Activated naive CD4-positive, alpha-beta T cell treated with anti-CD3 and anti-CD28 coated beads, Interleukin-2, amount 50 U/mL, for 72 hours (primary cell): ENCODE results near the gene ALPP. TPM values are rescaled to one million over a fixed set of nuclear protein-coding genes. Genes with fewer than 3 reads are reported as not detected.
"Not testable (repeated sequence)": the region's sequence is repeated elsewhere in the genome, so short reads cannot be mapped to it uniquely, and the experiment has no call there.

Experiments used
- ATAC-seq, 2 donors: fragments of 150-1000 bp; cut with Tn5 transposase; 2 replicates each; pipeline ENCODE4 v1.10.0; 2021; ENCODE audit warnings: mild to moderate bottlenecking in 2 of 2, moderate library complexity in 2 of 2
- DNase-seq, 2 donors: peaks; one replicate each; pipeline ENCODE4 v3.0.0; 2021 to 2022; ENCODE audit warnings: low spot score in 2 of 2
- H3K27ac Mint-ChIP-seq, 2 donors: one replicate each; pipeline ENCODE4 v1.8.0; 2022; ENCODE audit warnings: mild to moderate bottlenecking in 2 of 2, mixed read lengths in 2 of 2
- H3K36me3 Mint-ChIP-seq, 2 donors: one replicate each; pipeline ENCODE4 v1.8.0; 2022; ENCODE audit warnings: mixed read lengths in 2 of 2
- H3K9me3 Mint-ChIP-seq, 2 donors: one replicate each; pipeline ENCODE4 v1.8.0; 2022; ENCODE audit warnings: mixed read lengths in 2 of 2
- total RNA-seq, 2 donors: library from RNA; stranded (reverse); gene quantifications; one replicate each; pipeline ENCODE4 v1.2.3, GENCODE V29; 2022

ALPP gene
- total RNA-seq, result under 1 TPM; 0.16 to 0.53 TPM

- not testable (repeated sequence) for DNase-seq, H3K36me3 Mint-ChIP-seq, H3K9me3 Mint-ChIP-seq, H3K27ac Mint-ChIP-seq, ATAC-seq
Measured at GRCh38 chr2:232378735-232379151, at the start of gene ALPP. ALPP (plus strand) TSS chr2:232378751; CDS start chr2:232378803, 52 bp downstream.

GRCh38 chr2:232329716-232330067, 48.9 kb upstream of the ALPP start:
- Mint-ChIP-seq H3K9me3 (no peaks in the 10 kb centered on the region), H3K27ac (no peak overlapping the region), H3K36me3 (no peaks in the 10 kb centered on the region)
- DNase-seq (no peak), ATAC-seq (no peak)

GRCh38 chr2:232330068-232330999, 48.2 kb upstream of the ALPP start:
- Mint-ChIP-seq H3K36me3 (no peaks in the 10 kb centered on the region), H3K9me3 (no peaks in the 10 kb centered on the region), H3K27ac (no peak overlapping the region)
- ATAC-seq (no peak), DNase-seq (no peak)

- not testable (repeated sequence) for ATAC-seq, H3K9me3 Mint-ChIP-seq, DNase-seq, H3K36me3 Mint-ChIP-seq, H3K27ac Mint-ChIP-seq
Measured at GRCh38 chr2:232331061-232331460, 47.5 kb upstream of the ALPP start.

- not testable (repeated sequence) for H3K27ac Mint-ChIP-seq, ATAC-seq, DNase-seq, H3K36me3 Mint-ChIP-seq, H3K9me3 Mint-ChIP-seq
Measured at GRCh38 chr2:232331641-232332040, 46.9 kb upstream of the ALPP start.

- H3K9me3 Mint-ChIP-seq, ATAC-seq, H3K27ac Mint-ChIP-seq, H3K36me3 Mint-ChIP-seq: not testable (repeated sequence)
- DNase-seq, result peak in 1 of 2 donors; percentile 39
Measured at GRCh38 chr2:232332244-232332939, 46.2 kb upstream of the ALPP start.

GRCh38 chr2:232332940-232333259, 45.7 kb upstream of the ALPP start:
- no peaks in the 10 kb centered on the region for H3K36me3 Mint-ChIP-seq
- H3K9me3 Mint-ChIP-seq, result no peaks in the 10 kb centered on the region
- DNase-seq, result no peak
- ATAC-seq, result no peak
- H3K27ac Mint-ChIP-seq, result no peak overlapping the region

- no peaks in the 10 kb centered on the region for H3K9me3 Mint-ChIP-seq
- peak in 1 of 2 donors; percentile 47 for DNase-seq
- no peak for ATAC-seq
- no peaks in the 10 kb centered on the region for H3K36me3 Mint-ChIP-seq
- no peak overlapping the region for H3K27ac Mint-ChIP-seq
Measured at GRCh38 chr2:232333361-232334135, 45.0 kb upstream of the ALPP start.

- DNase-seq, result peak in 1 of 2 donors; percentile 40
- ATAC-seq, H3K9me3 Mint-ChIP-seq, H3K36me3 Mint-ChIP-seq, H3K27ac Mint-ChIP-seq: not testable (repeated sequence)
Measured at GRCh38 chr2:232334136-232334884, 44.2 kb upstream of the ALPP start.

- not testable (repeated sequence) for DNase-seq, H3K27ac Mint-ChIP-seq, ATAC-seq, H3K36me3 Mint-ChIP-seq, H3K9me3 Mint-ChIP-seq
Measured at GRCh38 chr2:232334885-232335205, 43.7 kb upstream of the ALPP start.

- peak; percentile 60 to 70 for ATAC-seq
- not testable (repeated sequence) for H3K9me3 Mint-ChIP-seq, H3K36me3 Mint-ChIP-seq, H3K27ac Mint-ChIP-seq
- DNase-seq, result peak in 1 of 2 donors; percentile 44
Measured at GRCh38 chr2:232335206-232335858, 43.2 kb upstream of the ALPP start.

- no peaks in the 10 kb centered on the region for H3K9me3 Mint-ChIP-seq
- no peak for ATAC-seq
- DNase-seq, result peak in 1 of 2 donors; percentile 25
- no peaks in the 10 kb centered on the region for H3K36me3 Mint-ChIP-seq
- H3K27ac Mint-ChIP-seq, result no peak overlapping the region
Measured at GRCh38 chr2:232335859-232336215, 42.7 kb upstream of the ALPP start.

- peak; percentile 2 to 44 for DNase-seq
- ATAC-seq, result no peak
Measured at GRCh38 chr2:232336241-232336736, 42.3 kb upstream of the ALPP start.

GRCh38 chr2:232336981-232337720, 41.4 kb upstream of the ALPP start:
- Mint-ChIP-seq H3K9me3 (no peaks in the 10 kb centered on the region), H3K36me3 (no peaks in the 10 kb centered on the region), H3K27ac (no peak overlapping the region)
- peak in 1 of 2 donors; percentile 26 for DNase-seq
- no peak for ATAC-seq

More at GRCh38 chr2:232336241-232336736, 42.3 kb upstream of the ALPP start:
- Mint-ChIP-seq H3K36me3 (no peaks in the 10 kb centered on the region), H3K27ac (no peak overlapping the region), H3K9me3 (no peaks in the 10 kb centered on the region)

- not testable (repeated sequence) for H3K36me3 Mint-ChIP-seq, H3K9me3 Mint-ChIP-seq, ATAC-seq
- DNase-seq, result peak in 1 of 2 donors; percentile 51
- H3K27ac Mint-ChIP-seq, result peak overlapping the region in 1 of 2 donors; percentile 54
Measured at GRCh38 chr2:232338094-232338758, 40.3 kb upstream of the ALPP start.
